Measurements from ENCODE around the gene PPIB.

DNA sequence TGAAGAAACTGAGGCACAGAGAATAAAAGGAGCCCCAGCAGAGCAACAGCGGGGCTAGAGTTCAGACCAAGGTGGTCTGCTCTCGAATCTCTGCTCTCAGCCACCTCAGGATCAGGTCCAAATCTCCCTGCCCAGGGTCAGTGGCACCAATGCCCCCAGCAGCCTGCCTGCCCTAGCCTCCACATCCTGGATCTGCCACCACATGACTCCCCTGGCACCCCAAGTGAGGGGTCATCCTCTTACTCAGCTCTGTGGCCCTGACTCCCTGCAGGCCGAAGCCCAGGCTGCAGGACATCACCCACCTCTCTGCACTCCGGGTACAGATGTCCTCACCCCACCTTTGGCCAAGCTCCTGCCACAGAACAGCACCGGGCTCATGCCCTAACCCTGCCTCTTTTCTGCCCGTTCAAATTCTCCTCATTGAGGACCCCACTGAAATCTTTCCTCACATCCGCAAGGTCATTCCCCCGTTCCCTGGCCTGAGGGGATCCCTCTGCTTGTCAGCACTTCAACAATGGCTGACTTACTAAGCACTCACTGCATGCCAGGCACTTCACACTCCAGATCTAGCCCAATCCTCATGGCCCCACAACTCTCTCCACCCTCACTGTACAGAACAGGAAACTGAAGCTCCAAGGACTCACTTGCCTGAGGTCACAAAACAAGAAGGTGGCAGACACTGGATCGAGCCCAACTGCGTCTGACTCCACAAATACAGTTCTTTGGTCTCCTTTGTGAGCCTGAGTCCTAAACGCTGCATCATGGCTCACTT is 4.3 kb downstream of the PPIB start:
- TF ChIP-seq, protein P1, sequence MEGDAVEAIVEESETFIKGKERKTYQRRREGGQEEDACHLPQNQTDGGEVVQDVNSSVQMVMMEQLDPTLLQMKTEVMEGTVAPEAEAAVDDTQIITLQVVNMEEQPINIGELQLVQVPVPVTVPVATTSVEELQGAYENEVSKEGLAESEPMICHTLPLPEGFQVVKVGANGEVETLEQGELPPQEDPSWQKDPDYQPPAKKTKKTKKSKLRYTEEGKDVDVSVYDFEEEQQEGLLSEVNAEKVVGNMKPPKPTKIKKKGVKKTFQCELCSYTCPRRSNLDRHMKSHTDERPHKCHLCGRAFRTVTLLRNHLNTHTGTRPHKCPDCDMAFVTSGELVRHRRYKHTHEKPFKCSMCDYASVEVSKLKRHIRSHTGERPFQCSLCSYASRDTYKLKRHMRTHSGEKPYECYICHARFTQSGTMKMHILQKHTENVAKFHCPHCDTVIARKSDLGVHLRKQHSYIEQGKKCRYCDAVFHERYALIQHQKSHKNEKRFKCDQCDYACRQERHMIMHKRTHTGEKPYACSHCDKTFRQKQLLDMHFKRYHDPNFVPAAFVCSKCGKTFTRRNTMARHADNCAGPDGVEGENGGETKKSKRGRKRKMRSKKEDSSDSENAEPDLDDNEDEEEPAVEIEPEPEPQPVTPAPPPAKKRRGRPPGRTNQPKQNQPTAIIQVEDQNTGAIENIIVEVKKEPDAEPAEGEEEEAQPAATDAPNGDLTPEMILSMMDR (conservative IDR thresholded peaks at IDR 0.05; ENCODE audit: low read length), result no peak
- TF ChIP-seq EZH2phosphoT487 (IDR thresholded peaks at IDR 0.05; ENCODE audit: borderline replicate concordance), result no peak

Measured in Loucy (cell line).